Activated CD8-positive, alpha-beta memory T cell treated with anti-CD3 and anti-CD28 coated beads for 48 hours (primary cell): ENCODE results near the gene HLX.

ENCODE experiments used
- DNase-seq, 3 experiments: peaks; one replicate each; pipeline ENCODE4 v3.0.0-alpha.2; 2020; ENCODE audit warnings: low read depth in 2 of 3, low spot score in 2 of 3

The HLX gene

DNA sequence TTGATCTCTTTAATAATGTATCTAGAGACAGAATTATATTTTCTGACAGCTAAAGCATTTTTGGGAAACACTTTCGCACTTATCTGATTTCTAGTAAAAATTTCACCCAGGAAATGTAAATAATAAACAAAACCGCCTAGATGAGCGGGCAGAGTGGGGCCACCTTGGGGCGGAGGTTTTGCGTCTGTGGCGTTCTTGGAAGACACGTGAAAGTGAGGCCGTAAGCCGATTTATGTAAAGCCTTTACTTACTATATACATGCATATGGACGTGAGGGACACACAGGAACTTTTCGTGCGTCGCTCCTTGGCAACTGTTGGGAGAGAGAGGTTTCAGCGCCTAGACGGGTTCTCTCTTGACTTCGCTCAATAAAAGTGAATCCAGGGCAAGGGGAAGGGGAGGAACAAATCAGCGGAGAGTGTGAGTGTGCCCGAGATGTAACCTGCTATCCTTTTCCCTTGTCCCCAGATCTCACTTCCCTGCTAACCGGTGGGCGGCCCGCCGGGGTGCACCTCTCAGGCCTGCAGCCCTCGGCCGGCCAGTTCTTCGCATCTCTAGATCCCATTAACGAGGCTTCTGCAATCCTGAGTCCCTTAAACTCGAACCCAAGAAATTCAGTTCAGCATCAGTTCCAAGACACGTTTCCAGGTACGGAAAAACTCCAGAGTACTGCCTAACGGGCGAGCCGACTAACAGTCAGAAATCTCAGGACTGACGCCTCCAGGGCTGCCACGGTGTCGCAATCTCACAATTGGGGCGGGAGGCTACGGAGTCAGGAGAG lies 1.7 kb downstream of the HLX start:
- no peak for DNase-seq

DNA sequence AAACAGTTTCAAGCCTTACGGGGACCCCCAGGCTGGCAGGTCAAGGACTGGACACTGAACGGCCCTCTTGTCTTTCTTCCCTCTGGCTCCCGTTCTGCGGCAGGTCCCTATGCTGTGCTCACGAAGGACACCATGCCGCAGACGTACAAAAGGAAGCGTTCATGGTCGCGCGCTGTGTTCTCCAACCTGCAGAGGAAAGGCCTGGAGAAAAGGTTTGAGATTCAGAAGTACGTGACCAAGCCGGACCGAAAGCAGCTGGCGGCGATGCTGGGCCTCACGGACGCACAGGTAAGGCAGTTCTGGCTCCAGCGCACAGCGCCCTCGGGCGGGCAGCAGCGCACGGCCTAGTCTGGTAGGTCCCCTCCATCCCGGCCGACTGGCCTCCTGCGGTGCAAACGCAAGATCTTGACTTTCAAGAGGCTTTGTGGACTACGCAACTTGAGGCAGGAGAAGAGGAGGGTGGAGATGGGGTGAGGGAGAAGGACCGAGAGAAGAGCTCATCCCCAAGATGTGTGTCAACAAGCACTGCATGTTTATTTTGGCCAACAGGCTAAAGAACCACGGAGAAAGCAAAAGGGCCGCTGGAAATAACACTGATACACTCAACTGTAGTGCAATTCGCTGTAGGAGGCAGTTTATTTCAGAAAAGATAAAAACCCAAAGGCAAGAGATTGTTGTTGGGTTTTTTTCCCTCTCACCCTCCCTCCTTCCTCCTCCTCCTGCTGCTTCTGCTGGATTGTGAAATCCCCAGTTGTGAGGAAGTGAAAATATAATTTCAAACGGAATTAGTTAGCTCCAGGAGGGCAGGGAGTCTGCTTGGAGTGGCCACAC lies 3.0 kb downstream of the HLX start:
- no peak for DNase-seq

DNA sequence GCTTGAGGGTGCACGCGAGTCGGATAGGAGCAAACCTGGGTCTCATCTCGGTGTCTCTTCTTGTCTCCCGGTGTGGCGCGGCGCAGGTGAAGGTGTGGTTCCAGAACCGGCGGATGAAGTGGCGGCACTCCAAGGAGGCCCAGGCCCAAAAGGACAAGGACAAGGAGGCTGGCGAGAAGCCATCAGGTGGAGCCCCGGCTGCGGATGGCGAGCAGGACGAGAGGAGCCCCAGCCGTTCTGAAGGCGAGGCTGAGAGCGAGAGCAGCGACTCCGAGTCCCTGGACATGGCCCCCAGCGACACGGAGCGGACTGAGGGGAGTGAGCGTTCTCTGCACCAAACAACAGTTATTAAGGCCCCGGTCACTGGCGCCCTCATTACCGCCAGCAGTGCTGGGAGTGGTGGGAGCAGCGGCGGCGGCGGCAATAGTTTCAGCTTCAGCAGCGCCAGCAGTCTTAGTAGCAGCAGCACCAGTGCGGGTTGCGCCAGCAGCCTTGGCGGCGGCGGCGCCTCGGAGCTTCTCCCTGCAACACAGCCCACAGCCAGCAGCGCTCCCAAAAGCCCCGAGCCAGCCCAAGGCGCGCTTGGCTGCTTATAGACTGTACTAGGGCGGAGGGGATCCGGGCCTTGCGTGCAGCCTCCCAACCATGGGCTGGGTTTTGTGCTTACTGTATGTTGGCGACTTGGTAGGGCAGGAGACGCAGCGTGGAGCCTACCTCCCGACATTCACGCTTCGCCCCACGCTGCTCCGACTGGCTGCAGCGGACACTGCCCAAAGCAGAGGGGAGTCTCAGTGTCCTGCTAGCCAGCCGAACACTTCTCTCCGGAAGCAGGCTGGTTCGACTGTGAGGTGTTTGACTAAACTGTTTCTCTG lies 5.1 kb downstream of the HLX start:
- no peak for DNase-seq

DNA sequence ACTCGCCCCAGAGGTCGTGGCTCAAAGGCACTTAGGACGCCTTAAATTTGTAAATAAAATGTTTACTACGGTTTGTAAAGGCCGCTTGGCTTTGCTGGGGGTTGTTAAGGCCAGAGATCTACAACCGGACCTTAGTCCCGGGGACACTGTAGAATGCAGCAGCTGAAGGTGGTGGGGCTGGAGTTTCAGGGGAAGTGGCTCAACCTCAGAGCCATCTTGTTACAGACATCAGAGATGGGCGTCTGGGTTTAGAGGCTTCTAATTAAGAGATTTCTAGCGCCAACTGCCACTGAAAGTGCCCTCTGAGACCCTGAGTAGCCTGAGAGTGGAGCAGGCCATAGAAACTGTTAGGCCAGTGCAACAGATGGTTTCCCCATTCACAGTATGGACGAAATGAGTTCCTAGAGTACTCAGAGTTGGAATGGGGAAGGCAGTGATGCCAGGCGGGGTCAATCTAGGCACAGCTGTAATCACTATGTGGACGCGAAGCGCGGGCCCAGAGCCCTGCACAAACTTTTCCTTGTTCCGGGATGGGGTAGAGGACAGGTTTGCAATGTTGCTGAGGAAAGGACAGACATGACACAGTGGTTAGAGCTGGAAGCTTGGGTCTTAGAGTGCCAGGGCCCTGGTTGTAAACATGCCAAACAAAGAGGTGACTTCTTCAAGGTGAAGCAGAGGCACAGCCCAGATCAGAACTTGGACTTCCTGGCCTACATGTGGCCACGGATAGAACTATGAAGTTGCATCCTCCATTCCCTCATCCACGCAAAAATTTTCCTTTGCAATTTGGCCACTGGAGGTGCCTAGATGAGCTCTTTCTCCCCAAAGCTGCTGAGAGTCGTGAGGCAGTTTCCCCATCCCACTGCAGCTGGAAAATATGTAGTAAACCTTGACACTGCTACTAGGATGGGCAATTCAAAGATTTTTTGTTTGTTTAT lies 6.0 kb downstream of the HLX start:
- DNase-seq = no peak

DNA sequence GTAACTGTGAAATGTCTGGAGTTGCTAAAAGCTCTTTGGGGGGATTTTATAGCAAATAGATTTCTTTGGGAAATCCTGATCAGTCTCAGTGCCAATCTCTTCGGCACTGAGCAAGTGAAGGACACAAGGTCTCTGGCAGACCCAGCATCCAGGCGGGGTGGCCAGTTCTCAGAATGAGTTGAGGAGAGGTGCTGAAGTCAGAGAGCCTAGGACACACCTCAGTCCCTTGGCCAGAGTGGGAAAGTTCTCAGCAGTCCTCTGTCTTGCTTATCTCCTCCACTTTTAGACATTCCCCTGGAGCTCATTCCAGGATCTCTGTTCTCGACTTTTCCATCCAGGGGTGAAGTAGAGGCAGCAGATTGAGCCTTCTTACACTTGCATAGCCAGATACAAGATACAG lies 6.7 kb downstream of the HLX start:
- no peak for DNase-seq

DNA sequence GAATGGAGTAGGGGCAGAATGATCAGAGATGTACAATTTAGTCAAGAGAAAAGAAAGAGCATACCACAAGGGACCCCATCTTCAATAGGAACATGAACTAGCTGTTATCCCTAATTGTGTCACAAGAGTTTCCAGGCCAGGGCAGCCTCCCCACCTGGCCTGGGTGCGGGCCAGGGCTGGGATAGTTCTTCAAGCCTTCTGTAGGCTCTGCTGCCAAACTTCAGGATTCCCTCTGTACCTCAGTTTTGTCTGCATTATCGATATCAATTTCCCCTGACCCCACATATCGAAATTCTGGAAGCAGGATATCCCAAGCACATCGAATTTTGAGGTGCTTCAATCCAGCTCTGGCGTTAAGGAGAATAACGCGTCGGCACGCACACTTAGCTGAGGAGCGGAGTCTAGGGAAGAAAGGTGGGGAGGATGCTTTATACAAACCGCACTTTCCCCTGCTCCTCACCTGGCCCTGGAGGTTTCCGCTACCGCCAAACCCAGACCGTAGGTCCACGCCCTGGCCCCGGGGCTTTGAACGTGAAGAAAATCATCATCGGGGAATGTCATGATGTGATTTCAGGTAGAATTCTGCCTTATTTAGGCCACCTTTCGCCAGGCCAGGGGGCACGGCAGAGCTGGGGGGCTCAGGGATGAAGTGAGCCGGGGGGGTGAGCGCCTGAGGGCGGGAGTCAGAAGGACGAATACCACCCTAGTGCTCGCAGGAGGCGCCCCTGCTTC lies 7.4 kb downstream of the HLX start:
- no peak for DNase-seq

- no peak for DNase-seq
Observed at GRCh38 chr1:220887202-220887519, 7.9 kb downstream of the HLX start.

GRCh38 chr1:220887520-220888416 lies 8.5 kb downstream of the HLX start:
- no peak for DNase-seq

GRCh38 chr1:220888417-220888986 lies 9.3 kb downstream of the HLX start:
- DNase-seq = no peak

- no peak for DNase-seq
Observed at GRCh38 chr1:220889333-220889732, 10.1 kb downstream of the HLX start.

DNA sequence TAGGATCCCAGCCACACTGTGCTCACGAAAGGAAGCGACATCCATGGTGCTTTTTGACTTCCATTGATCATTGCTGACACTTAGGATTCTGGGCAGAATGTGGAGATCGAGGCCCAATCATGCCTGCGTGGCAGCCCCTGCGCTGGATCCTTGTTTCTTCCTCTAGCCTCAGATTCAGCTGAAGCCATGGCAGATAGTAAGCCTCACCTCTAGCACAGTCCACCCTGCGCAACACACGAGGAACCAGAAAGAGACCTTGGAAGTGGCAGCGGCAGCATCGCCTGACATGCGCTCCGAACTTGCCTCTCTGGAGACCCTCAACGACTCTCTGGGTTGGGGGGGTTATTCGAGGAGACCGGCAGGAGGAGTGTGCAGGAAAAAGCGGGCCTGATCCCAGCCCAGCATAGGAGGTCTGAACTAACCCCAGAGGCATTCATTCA lies 10.6 kb downstream of the HLX start:
- DNase-seq = no peak

DNA sequence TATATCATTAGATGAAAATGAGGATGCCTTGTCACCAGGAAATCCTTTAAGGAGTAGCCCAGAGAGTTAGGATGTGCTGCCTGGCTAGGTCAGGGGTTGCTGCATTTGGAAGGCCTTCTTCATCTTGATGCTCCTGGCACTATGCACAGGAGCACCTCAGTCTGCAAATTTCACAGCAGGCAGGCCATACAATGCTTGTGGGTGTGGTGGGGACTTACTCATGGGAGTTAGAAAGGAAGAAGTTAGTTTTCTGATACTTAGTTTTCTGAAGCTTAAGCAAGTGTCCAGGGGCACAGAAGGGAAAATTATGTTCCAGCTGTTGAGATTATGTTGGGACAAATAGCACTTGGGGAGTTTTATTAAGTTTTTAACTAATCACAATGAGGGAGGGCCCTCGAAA lies 11.4 kb downstream of the HLX start:
- no peak for DNase-seq

GRCh38 chr1:220891224-220892085 lies 12.2 kb downstream of the HLX start:
- no peak for DNase-seq

DNA sequence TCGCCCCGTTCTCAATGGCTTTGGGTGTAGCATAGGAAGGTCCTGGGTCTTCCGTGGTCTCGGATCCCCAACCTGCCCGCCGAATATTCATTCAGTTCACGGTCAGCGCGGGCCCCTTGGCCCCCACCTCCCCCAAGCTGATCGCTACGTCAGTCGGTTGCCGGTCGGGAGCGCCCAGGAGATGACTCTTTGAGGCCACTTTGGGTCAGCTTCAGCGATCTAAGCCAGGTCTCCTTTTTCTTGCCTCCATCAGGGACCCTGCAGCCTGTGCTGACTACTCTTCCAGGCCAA lies 12.8 kb downstream of the HLX start:
- no peak for DNase-seq

- no peak for DNase-seq
Observed at GRCh38 chr1:220892997-220893700, 13.9 kb downstream of the HLX start.

DNA sequence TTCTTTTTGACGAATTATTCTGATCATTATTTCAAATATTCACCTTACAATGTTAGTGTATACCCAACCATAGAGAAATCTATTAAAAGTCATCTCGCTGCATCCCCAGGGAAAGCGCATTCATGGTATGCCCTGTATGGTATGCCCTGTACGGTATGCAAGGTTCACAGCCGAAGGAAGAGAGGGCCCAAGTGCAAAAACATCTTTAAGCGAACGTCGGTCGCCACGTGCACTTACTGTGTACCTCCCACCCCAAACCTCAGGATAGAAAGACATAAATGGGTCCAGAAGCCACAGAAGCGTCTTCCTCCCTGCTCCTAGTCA lies 14.4 kb downstream of the HLX start:
- DNase-seq = no peak
